HepG2 (cell line): ENCODE results near the gene TAF3. TPM values are rescaled to one million over a fixed set of nuclear protein-coding genes. Genes with fewer than 3 reads are reported as not detected.

Experiments
- ATF6 ChIP-seq: sonication (generic); formaldehyde crosslinking; conservative IDR thresholded peaks from 2 replicates; pipeline ENCODE4 v1.4.0; 2020; ENCODE audit warnings: missing genetic modification reagents
- CHCHD3 ChIP-seq: sonication (generic); formaldehyde crosslinking; IDR thresholded peaks from 2 replicates; pipeline ENCODE4 v1.8.0; 2022; ENCODE audit warnings: mild to moderate bottlenecking, missing genetic modification reagents, moderate library complexity
- GTF2F1 ChIP-seq: fragments of 150-350 bp; IDR thresholded peaks from 2 replicates; pipeline ENCODE4 v1.6.1; 2014; ENCODE audit warnings: low read length
- HMGXB3 ChIP-seq: sonication (generic); formaldehyde crosslinking; IDR thresholded peaks from 2 replicates; pipeline ENCODE4 v1.4.0; 2020; ENCODE audit warnings: missing genetic modification reagents, borderline replicate concordance
- NR2F6 ChIP-seq, 2 experiments: IDR thresholded peaks; 2 replicates each; pipeline ENCODE4 v1.6.1; 2016; ENCODE audit warnings: antibody characterized with exemption in 1 of 2, mild to moderate bottlenecking in 1 of 2
- PCBP1 ChIP-seq: fragments of 200-400 bp; formaldehyde crosslinking; IDR thresholded peaks from 2 replicates; pipeline ENCODE4 v1.6.1; 2017; ENCODE audit warnings: mild to moderate bottlenecking, low read depth, low read length, borderline replicate concordance
- RFX1 ChIP-seq: fragments of 450-650 bp; IDR thresholded peaks from 2 replicates; pipeline ENCODE4 v1.6.1; 2017
- TP53 ChIP-seq: sonication (generic); formaldehyde crosslinking; conservative IDR thresholded peaks from 2 replicates; pipeline ENCODE4 v1.4.0; 2020; ENCODE audit warnings: missing genetic modification reagents
- ZFP41 ChIP-seq: sonication (generic); formaldehyde crosslinking; IDR thresholded peaks from 2 replicates; pipeline ENCODE4 v1.4.0; 2020; ENCODE audit warnings: mild to moderate bottlenecking, missing genetic modification reagents, borderline replicate concordance
- ZHX2 ChIP-seq, 2 experiments: sonication (generic) in 1 of 2; formaldehyde crosslinking in 1 of 2; IDR thresholded peaks; 2 replicates each; pipeline versions ENCODE4 v1.6.1 to v1.9.0; 2014 to 2022; ENCODE audit warnings: antibody characterized with exemption in 1 of 2, borderline replicate concordance in 1 of 2, inconsistent platforms in 1 of 2, low read depth in 1 of 2, missing genetic modification reagents in 1 of 2
- ZNF337 ChIP-seq: sonication (generic); formaldehyde crosslinking; IDR thresholded peaks from 2 replicates; pipeline ENCODE4 v1.5.1; 2020; ENCODE audit warnings: missing genetic modification reagents, low read depth, mild to moderate bottlenecking, borderline replicate concordance
- ZUFSP ChIP-seq: sonication (generic); formaldehyde crosslinking; IDR thresholded peaks from 2 replicates; pipeline ENCODE4 v1.9.0; 2021; ENCODE audit warnings: missing genetic modification reagents, mild to moderate bottlenecking, borderline replicate concordance
- polyA plus RNA-seq, 8 experiments: library from polyadenylated mRNA; depleted of rRNA in 3 of 8; stranded (reverse) in 7 of 8; unstranded in 1 of 8; fragments of >200 nt; fragmentation: Illumina TruSeq in 4 of 8; extraction: Trizol in 4 of 8; gene quantifications; 2 replicates each; pipeline versions ENCODE4 v1.2.1 to v1.2.3, GENCODE V29; 2011 to 2016; ENCODE audit warnings: low read depth in 4 of 8, missing spikeins in 1 of 8, mixed read lengths in 1 of 8; ENCODE audit not compliant: insufficient read depth in 1 of 8
- total RNA-seq, 5 experiments: library from RNA; depleted of rRNA; stranded (reverse); fragments of >200 nt; fragmentation: Illumina TruSeq; extraction: Trizol; gene quantifications; 2 replicates each; pipeline ENCODE4 v1.2.3, GENCODE V29; 2016; ENCODE audit warnings: low read depth in 1 of 5

The TAF3 gene
- total and polyA plus RNA-seq, 2 of the 13 experiments (the other 11 are each of a cell fraction or from before 2014, with no cell fraction given) = 1.7 to 2.9 TPM

GRCh38 chr10:8050556-8051108, 232.3 kb downstream of the TAF3 start (continued):
- TF ChIP-seq HMGXB3 (CRISPR knock-in tag) = no peak
- TF ChIP-seq ZNF337 (CRISPR knock-in tag) = no peak
- 0 out of 2 replicates have a peak, but pooled peaks have one; percentile 32 for TF ChIP-seq TP53
- TF ChIP-seq GTF2F1 = no peak
- no peak for TF ChIP-seq ZHX2 (IDR thresholded peaks at IDR 0.05; ENCODE audit: low read depth)
- no peak for TF ChIP-seq ZHX2 (CRISPR knock-in tag; IDR thresholded peaks at IDR 0.05; ENCODE audit: borderline replicate concordance)
- no peak for TF ChIP-seq RFX1
- no peak for TF ChIP-seq PCBP1
- TF ChIP-seq ZUFSP (CRISPR knock-in tag) = no peak
- TF ChIP-seq ATF6 (CRISPR knock-in tag) = no peak
- TF ChIP-seq NR2F6 (IDR thresholded peaks at IDR 0.05) = 0 out of 2 replicates have a peak, but pooled peaks have one; percentile 18
- 0 out of 2 replicates have a peak, but pooled peaks have one; percentile 43 for TF ChIP-seq NR2F6 (CRISPR knock-in tag; IDR thresholded peaks at IDR 0.05)
- TF ChIP-seq CHCHD3 (CRISPR knock-in tag) = no peak
- no peak for TF ChIP-seq ZFP41 (CRISPR knock-in tag)
